GM19238 (cell line): Measurements from ENCODE around the gene OPALIN.
A peak's percentile ranks its signal among the peaks of the same experiment; 100 is the strongest.

Source experiments
- DNase-seq: peaks from one replicate; pipeline ENCODE4 v3.0.0; 2011; ENCODE audit warnings: low spot score; ENCODE audit not compliant: insufficient read length

Gene OPALIN

DNA sequence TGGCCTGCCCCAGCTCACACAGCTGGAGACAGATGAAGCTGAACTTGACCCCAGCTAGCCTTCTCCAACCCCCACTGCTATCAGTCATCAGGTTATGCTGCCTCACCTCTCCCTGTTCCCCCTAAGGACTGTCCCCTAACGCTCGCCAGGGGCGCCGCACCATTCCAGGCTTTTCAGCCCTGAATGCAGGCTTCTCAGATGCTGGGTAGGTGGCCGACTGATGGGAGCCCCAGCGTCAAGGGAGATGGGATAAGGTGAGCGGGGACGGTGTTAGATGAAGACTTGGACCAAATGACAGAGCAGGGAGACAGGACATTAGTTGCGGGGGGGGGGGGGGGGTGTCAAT is 15.8 kb upstream of the OPALIN start:
- DNase-seq: no peak

DNA sequence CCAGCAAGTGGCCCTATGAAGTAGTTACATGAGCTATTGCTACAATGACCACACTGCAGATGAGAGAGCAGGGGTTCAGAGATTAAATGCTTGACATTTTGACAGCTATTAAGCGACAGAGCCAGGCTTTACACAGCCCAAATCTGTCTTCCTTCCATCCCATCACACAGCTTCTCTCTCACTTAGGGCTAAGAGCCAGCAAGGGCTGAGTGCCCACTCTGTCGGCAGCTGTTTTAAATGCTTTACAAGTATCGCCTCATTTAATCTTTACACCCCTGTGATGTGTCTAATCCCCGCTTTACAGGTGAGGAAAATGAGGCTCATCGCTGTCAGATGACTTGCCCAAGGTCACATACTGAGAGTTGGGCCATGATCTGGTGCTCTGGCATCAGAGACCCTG is 15.2 kb upstream of the OPALIN start:
- no peak for DNase-seq

DNA sequence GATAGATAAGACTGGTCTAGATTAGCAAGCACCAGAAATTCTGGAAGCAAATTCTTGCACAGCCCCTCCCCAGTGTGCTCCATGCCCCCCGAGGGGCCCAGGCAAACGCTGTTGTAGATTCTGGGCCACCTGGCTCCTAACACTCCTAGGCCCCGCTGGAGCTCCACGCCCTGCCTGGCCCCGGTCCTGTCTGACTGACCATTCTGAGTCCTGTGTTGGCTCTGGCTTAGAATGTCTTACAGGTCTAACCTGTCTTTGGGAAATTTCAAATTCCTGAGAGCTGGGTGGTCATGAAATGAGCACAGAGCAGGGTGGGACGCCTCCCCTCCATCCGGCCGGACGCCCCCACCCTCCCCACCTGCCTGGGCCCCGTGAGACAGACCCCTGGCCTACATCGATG is 12.6 kb upstream of the OPALIN start:
- DNase-seq: no peak

DNA sequence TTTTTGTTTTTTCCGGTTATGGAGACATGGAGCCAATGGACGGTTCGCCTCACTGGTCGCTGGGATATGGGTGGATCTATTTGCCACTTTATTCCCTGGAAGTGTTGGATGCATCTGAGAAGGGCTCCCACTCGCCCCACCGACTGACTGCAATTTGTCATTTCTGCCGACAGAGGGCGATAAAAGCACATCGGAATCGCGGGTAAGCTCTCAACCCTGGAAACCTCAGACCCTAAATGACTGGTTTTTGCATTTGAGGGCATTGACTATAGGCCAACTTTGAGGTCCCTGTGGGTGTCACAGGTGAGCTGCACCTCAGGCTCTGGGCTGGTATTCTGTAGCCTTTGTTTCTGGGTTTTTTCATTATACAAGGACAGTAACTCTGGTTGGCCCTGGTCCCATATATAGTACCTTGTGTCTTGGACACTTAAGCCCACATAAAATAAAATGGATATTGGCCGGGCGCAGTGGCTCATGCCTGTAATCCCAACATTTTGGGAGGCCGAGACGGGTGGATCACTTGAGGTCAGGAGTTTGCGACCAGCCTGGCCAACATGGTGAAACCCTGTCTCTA is 11.9 kb upstream of the OPALIN start:
- DNase-seq: peak; percentile 37

DNA sequence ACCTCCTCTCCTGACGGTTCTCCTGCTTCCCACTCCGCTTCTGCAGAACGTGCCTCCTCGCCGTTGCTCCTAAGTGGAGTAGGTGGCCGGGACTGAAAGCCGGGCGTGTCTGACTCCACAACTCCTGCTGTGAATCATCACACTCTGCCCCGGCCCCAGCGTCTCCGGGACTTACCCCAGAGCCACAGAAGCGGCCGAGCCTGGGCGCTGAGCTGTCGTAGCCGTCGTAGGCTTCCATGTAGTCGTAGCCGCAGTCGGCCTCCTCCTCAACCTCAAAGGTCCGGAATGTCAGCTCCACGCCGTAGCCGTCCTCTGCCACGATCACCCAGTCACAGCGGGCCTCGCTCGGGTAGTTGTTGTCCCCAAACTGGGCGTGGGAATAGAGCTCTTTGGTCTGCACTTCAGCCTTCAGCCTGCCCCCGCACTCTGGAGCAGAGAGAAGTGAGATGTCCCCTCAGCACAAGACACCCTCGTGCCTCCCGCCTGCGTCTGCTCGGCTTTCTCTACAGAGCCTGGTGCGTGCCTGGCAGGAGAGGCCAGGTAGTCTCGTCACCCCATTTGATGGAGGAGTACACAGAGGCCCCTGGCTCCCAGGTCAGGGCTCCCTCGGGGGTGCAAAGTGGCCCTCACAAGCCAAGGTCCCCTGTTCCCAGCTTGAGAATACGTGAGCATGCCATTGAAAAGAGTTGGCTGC is 11.2 kb upstream of the OPALIN start:
- DNase-seq: no peak

DNA sequence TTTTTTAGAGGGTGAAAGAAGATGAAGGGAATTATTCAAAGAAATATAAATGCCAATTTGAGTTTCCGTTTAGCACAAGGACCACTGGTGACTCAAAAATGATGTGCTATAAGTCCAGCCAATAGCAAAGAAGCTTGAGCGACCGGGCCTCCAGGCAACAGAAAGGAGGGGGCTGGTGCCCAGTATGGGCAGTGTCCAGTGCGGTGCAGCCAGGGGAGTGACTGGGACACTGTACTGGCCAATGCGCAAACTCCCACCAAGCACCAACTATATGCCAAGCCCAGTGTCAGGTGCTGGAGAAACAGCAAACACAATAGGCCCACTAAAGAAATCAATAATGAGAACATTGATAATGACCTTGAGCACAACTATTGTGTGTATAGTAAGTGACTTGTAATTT is 10.2 kb upstream of the OPALIN start:
- no peak for DNase-seq

DNA sequence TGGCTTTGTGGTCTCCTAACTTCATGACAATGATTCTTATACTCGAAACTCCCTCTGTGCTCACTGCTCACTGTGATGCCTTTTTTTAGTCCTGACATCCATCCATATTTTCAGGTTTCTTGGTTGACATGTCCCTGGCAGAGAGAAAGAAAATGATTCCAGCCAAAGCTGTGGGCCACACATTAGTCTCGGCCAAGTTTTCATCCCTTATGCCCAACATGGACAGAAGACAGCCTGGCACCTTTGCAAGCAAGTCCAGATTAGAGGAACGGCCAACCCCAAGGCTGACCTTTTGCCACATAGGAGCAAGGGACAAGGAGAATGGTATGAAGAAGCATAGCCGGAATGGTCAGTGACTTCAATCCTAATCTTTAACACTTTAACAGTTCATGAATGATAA is 8.7 kb upstream of the OPALIN start:
- DNase-seq: no peak

DNA sequence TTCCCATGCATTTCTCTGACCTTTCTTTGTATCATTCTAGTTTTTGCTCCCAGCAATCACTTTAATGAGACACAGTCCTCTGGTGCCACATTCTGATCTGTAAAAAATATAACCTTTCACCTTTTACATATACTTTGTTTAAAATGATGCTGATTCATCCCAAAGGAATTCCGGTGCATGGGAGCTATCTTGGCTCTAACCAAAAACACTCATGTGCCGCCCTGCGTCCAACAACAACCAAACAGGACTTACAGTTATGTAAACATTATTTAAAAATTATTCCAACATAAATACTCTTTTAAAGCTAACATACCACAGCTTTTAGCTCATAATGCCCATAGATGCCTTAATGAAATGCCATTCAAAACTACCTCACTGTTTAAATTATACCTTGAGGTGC is 7.7 kb upstream of the OPALIN start:
- no peak for DNase-seq

DNA sequence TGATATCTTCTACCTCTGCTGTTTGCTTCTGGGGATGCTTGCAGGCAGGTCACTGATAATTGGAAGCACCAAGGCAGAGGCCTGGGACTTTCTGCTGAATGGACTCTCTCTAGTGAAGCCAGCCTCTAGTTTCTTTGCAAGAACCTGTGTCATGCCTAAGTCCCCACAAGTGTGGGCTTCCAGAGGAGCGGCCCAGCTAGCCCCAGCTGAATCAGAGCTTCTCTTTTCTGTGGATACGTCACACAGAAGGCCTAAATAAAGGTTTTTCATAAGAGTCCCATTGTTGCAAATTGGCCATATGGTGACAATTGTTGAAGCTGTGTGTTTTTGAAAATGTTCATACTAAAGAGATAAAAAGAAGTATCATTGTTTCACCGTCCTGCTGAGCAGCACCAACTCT is 6.8 kb upstream of the OPALIN start:
- no peak for DNase-seq

DNA sequence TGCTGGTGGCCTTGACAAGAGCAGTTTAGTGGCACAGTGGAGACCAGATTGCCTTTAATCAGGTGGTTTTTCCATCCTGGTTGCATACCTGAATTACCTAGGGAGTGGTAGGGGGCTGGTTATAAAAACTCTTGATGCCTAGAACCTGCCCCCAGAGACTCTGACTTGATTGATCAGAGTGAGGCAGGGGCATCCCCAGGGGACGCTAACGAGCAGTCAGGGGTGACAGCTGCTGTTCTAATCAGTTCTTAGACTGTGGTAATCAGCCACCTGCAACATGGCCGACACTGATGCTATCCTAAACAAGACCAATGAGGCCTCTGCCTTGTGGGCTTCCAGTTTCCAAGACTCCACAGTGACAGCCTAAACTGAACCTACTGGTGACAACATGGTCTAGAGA is 2.0 kb upstream of the OPALIN start:
- DNase-seq: no peak

DNA sequence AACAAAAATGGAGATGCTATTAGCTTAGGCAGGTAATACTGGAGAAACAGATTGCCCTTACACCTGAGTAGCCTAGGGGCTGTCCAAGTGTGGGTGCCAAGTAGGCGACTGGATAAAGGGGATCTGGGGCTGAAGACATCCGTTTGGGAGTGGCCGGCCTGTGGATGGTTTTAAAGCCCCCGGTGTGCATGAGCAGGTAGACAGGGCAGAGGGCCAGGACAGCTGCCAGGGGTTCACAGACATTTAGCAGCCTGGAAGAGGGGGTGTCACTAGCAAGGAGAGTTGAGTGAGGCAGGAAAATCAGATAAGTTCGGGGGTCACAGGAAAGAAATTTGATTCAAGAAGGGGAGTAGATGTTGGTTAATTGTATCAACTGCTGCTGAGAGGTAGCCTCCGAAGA is 1.5 kb upstream of the OPALIN start:
- DNase-seq: no peak

DNA sequence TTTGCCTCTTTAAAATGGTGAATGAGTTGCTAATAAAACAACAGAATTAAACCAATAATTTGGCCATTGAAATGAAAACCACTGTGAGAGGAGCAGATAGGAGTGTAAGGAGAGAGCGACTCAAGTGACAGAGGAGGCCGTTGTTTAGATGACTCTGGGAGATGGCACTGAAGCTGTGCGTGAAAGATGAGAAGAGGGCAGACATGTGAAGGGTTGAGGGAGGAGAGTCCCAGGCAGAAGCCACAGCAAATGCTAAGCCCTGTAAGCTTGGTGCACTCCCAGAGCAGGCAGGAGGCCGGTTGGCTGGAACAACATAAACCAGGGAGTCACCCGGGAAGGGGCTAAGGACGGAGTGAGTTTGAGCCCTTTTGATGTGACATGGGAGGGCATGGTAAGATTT is 814 bp upstream of the OPALIN start:
- DNase-seq: no peak

DNA sequence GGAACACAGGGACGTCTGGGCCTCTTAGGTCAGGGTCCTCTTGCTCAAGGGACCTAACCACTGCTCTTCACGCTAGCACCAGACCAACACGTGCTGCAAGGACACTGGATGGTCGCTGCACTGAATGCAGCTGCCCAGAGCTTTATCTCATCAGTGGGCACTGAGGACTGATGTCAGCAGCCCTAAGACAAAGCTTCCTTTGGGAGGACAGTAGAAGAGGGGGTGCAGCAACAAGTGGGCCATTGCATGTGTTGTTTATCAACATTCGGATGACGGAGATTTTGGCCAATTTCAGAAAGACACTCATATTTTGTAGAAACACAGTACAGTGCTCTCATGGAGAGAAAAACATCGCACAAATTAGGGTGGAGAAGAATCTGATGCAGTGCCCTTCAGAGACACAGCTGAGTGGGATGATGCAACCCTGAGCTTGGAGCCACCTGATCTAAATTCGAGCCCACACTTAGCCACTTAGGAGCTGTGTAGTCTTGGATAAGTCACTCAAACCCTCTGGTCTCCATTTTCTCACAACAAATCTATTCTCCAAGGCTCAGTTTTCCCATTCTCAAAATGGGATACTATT is 1.7 kb downstream of the OPALIN start:
- DNase-seq: no peak

DNA sequence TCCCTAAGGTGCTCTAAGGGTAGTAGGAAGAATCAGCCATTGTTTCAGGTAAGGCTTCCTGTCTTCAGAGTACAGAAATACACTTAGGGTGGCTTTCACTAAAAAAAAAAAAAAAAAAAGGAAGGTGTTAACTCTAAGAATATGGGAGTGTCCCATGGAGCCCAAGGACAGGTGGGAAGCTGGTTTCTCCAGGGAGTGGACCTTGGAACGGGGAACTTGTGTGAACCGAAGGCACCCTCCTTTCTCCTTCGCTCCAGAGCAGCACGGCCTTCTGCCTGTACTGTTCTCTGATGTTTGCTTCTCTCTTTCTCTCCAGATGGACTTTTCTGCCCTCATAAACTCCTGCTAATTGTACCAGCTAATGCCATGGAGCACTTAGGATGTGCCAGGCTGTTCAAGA is 6.2 kb downstream of the OPALIN start:
- no peak for DNase-seq

DNA sequence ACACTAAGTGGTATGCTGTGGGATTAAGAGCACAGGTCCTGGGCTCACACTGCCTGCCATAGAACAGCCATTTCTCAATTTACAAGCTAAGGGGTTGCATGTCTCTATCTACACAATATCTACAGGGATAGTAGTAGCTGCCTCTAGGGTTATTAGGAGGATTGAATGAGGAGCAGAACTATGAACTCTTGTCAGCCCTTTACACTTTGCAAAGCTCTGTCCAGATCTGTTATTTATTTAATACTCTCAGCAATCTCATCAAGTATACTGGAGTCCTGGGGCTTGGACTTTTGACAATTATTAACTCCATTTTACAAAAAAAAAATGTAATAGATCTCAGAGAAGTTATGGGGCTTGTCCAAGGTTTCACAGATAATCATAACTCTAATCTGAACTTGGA is 6.8 kb downstream of the OPALIN start:
- no peak for DNase-seq

DNA sequence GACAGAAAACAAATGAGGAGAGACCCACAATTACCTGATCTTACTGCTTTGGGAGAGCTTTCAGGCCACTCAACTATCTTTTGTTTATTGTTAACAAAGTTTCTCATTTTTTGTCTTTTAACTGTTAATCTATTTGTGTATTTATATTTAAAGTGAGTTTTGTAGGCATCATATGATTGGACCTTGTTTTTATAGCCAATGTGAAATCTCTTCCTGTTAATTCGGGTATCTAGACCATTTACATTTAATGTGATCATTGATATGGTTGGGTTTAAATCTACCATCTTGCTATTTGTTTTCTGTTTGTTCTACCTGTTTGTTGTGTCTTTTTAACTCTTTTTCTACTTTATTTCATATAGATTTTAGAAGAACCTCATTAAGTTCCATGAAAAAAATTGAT is 12.5 kb downstream of the OPALIN start:
- no peak for DNase-seq

DNA sequence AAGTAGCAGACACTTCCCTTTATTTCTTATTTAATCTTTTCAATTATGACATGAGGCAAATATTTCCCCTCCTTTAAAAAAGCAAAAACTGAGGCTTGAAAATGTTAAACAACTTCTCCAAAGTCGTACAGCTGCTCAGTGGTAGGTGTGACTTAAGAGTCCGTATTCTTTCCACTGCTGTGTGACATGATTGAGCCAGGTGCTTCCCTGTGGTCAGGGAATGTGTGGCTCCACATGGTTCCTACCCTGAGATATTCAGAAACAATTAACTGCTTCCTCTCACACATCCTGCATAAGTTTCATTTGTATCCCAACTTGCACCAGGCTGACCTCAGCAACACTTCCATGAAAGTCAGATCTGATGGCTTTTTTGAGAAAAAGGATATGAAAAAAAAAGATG is 13.6 kb downstream of the OPALIN start:
- DNase-seq: no peak

DNA sequence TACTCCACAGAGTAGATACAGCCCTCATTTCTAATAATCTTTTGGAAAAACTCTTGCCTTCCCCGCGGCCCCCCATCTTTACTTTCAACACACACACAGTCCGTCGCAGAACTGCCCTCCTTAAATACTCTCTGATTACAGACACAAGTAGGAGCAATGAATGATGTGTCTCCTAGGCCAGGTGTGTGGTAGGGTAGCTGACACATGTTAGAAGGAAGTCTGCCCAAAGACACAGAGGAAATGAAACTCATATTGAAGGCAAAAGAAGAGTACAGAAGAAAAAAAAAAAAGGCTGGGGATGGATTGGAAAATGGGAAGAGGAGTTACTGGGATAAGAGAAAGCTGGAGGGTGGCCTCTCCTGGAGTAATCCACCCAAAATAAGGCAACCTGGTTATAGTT is 14.6 kb downstream of the OPALIN start:
- no peak for DNase-seq

DNA sequence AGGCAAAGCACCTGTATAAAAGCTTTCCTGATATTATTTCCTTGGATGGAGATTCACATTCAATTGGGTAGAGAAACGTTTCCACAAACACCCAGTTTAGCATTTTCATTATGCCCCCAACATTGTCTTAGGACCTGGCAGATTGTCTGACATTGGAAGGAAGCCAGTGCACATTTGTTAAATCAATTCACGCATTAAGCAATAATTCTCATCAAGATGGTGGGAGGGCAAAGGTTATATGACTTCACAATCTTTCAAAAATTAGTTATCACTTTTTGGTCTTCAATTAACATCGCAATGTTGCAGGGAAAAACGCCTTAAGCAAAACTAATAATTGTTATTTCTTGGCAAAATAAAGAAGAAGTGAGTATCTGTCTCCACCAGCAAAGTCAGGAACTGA is 16.4 kb downstream of the OPALIN start:
- no peak for DNase-seq

DNA sequence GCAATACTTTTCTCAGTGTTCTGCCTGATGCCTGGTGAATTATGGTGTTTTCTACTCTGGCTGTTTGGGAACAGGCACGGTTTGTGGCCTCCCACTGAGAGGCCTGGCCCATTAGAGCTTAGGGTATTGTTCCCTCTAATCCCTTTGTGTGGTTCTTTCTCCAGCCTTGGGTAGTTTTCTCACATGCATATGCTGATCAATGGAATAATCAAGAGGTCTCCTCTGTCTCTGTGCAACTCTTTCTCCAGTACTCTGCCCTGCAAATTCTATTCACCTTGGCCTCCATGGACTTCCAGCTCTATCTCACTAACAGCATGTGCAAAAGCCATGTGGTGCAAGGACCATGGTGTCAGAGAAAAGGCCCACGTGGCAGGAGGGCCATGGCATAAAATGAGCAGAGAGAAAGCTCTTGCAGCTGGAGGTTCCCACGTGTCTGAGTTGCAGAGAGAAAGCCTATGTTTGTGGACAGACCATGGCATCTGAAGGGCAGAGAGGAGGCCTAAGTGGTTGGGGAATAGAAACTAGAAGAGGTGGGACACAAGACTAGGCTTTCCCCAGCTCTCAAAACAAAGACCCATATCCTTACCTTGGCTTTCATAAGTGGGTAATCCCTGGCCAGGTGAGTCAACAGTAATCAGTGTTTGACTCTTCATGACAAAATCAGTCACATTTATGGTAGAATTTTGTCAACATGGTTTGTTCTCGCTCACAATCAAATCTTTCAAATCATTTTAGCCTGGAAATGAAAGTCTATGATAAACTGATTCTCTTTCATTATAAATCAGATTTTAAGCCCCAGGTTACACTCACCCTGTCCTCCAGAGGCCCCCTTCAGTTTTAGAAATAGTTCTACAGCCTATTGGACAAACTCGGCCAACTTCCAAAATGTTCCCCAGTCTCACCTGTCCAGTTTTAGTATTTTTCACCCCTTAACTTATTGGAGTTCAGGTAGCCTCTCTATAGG is 17.3 kb downstream of the OPALIN start:
- no peak for DNase-seq

DNA sequence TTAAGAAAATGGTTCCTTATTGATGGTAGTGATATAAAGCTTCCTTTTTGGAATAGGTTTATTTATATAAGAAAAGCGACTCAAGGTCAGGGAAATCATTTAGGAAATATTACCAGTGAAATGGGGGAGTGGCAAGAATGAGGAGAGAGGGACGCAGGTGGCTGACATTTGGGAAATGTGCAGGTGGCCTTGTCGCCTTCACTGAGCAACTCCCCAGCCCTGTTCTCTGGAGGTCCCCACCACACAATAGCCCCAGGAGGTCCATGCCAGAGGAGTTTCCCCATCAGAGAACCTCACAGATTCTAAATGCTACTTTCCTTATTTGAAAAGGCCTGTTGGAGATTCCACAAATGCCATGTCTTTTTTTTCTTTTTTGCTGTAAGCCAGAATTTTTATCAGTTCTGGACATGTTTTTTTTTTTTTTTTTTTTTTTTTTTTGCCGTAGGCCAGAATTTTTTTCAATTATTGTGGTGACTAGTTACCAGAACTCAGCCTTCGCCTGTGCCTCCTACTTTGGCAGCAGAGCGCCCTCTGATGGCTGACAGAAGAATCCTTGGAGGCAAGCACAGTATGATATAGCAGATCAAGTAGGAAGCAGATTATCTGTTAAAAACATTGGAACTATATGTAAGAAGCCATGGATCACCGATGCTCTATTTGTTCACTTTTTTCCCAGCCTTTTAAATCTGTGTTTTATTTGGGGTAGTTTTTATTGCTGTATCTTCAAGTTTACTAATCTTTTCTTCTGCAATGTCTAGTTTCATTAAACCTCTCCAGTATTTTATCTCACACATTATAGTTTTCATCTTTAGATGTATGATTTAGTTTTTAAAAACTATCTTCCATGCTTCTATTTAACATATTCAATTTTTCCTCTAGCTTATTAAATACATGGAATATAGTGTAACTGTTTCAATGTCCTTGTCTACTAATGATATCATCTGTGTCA is 18.6 kb downstream of the OPALIN start:
- DNase-seq: peak; percentile 30
